T-cell (primary cell): Measurements from ENCODE around the gene CRABP2. TPM values are rescaled to one million over a fixed set of nuclear protein-coding genes. Genes with fewer than 3 reads are reported as not detected.

Source experiments
- ATAC-seq, 4 experiments: fragments of 200-7000 bp in 3 of 4; fragments of 150-1000 bp in 1 of 4; cut with Tn5 transposase; replicated peaks in 1 of 4; 1 replicate in 3 of 4; 2 replicates in 1 of 4; pipeline ENCODE4 v1.10.0; 2021; ENCODE audit warnings: moderate library complexity in 3 of 4, mild to moderate bottlenecking in 2 of 4, moderate number of reproducible peaks in 1 of 4
- CTCF ChIA-PET, 2 donors: fragments of 300-600 bp; sonication (Branson Sonifier 250); formaldehyde crosslinking; loops; one replicate each; lab custom pipeline; 2022; ENCODE audit warnings: antibody characterized with exemption in 2 of 2; lab: Charles Lee
- POLR2A ChIA-PET, 2 donors: fragments of 300-600 bp; sonication (Branson Sonifier 250); formaldehyde crosslinking; loops; one replicate each; lab custom pipeline; 2022; ENCODE audit warnings: antibody characterized with exemption in 2 of 2; lab: Charles Lee
- DNase-seq, 35 experiments: peaks; one replicate each; pipeline versions ENCODE4 v3.0.0 to v3.0.0-alpha.2; 2013 to 2023
- H3K27ac ChIP-seq: one replicate; pipeline ENCODE4 v1.5.1; 2013; ENCODE audit warnings: low read length
- H3K27me3 ChIP-seq, 2 experiments: replicated peaks in 1 of 2; 1 replicate in 1 of 2; 2 replicates in 1 of 2; pipeline versions ENCODE4 v1.6.1 to v1.7.0; 2013; ENCODE audit warnings: low read length in 1 of 2, mixed read lengths in 1 of 2; ENCODE audit not compliant: control insufficient read depth in 2 of 2, insufficient read depth in 2 of 2; ENCODE audit errors: extremely low read depth in 1 of 2
- H3K36me3 ChIP-seq, 2 donors: 1 replicate in 1 of 2; 2 replicates in 1 of 2; pipeline versions ENCODE4 v1.6.1 to v1.7.0; 2013; ENCODE audit warnings: low read length in 1 of 2; ENCODE audit not compliant: control insufficient read depth in 2 of 2, insufficient read depth in 1 of 2; ENCODE audit errors: extremely low read depth in 1 of 2
- H3K4me1 ChIP-seq, 2 experiments: 1 replicate in 1 of 2; 2 replicates in 1 of 2; pipeline versions ENCODE4 v1.6.1 to v1.7.0; 2013; ENCODE audit warnings: low read length in 2 of 2, mixed read lengths in 1 of 2; ENCODE audit not compliant: insufficient read depth in 2 of 2, control insufficient read depth in 1 of 2; ENCODE audit errors: extremely low read depth in 1 of 2
- H3K4me3 ChIP-seq, 2 donors: 1 replicate in 1 of 2; 2 replicates in 1 of 2; pipeline versions ENCODE4 v1.5.1 to v1.7.0; 2013; ENCODE audit warnings: mild to moderate bottlenecking in 2 of 2, low read length in 1 of 2, moderate library complexity in 1 of 2; ENCODE audit not compliant: control insufficient read depth in 1 of 2; ENCODE audit errors: extremely low read depth in 1 of 2
- H3K9me3 ChIP-seq: 2 replicates; pipeline ENCODE4 v1.7.0; 2013
- H3K27ac Mint-ChIP-seq, 2 donors: one replicate each; pipeline ENCODE4 v1.8.0; 2020 to 2021; ENCODE audit warnings: mild to moderate bottlenecking in 2 of 2, mixed read lengths in 2 of 2
- H3K27me3 Mint-ChIP-seq, 2 donors: one replicate each; pipeline ENCODE4 v1.8.0; 2021 to 2022; ENCODE audit warnings: mixed read lengths in 2 of 2
- H3K36me3 Mint-ChIP-seq: one replicate; pipeline ENCODE4 v1.8.0; 2021; ENCODE audit warnings: mixed read lengths
- H3K4me1 Mint-ChIP-seq, 3 donors: one replicate each; pipeline ENCODE4 v1.8.0; 2020 to 2022; ENCODE audit warnings: mixed read lengths in 3 of 3, mild to moderate bottlenecking in 1 of 3
- H3K4me3 Mint-ChIP-seq, 3 donors: one replicate each; pipeline ENCODE4 v1.8.0; 2020 to 2022; ENCODE audit warnings: mild to moderate bottlenecking in 3 of 3, mixed read lengths in 3 of 3, moderate library complexity in 3 of 3
- H3K9me3 Mint-ChIP-seq, 3 donors: one replicate each; pipeline ENCODE4 v1.8.0; 2020 to 2022; ENCODE audit warnings: mixed read lengths in 3 of 3
- WGBS: methylation state at CpG from one replicate; pipeline ENCODE4 v1.1.5; 2013; ENCODE audit warnings: missing lambda C conversion rate; ENCODE audit not compliant: insufficient coverage; 5-methylcytosine and 5-hydroxymethylcytosine counted together
- total RNA-seq, 35 experiments: library from RNA in 6 of 35; stranded (reverse) in 6 of 35; fragments of 120-200 nt in 1 of 35; gene quantifications; one replicate each; pipeline versions ENCODE4 v1.2.1 to v1.2.4 and lab custom pipeline; 2013 to 2026

CRABP2 gene
- total RNA-seq, 5 donors from 2014 or later (not counting 1 experiment from before 2014, with no cell fraction given): 0.76 to 3.6 (median 1.6) TPM

- DNase-seq: no peak
- no peak for ATAC-seq
- POLR2A ChIA-PET: no interaction called here
- no peaks in the 10 kb centered on the region for H3K27me3 Mint-ChIP-seq
- Histone ChIP-seq H3K27me3 (no peaks in the 10 kb centered on the region), H3K36me3 (peaks cover 14 to 26% of the 10 kb centered on the region in 2 donors), H3K27ac (no peak overlapping the region), H3K4me3 (no peak overlapping the region), H3K9me3 (no peaks in the 10 kb centered on the region), H3K4me1 (peaks cover 33 to 44% of the 10 kb centered on the region in 2 experiments)
- peak overlapping the region; percentile 16 to 50 for H3K27ac Mint-ChIP-seq
- peaks cover 0 to 3% (median 0%) of the 10 kb centered on the region in 3 donors for H3K9me3 Mint-ChIP-seq
- 98% methylated on average over 9 of the region's 14 CpGs for WGBS
- peaks cover 63 to 66% (median 64%) of the 10 kb centered on the region in 3 donors for H3K4me1 Mint-ChIP-seq
- CTCF ChIA-PET: interaction anchor here in 1 of 2 donors (1.5 kb wide), 1 partner anchor 18 kb away, joined by 3 read pairs; no protein-coding TSS in a partner anchor
- H3K36me3 Mint-ChIP-seq: peaks cover 33% of the 10 kb centered on the region
- no peak overlapping the region for H3K4me3 Mint-ChIP-seq
These were observed 38.3 kb upstream of the CRABP2 start for GRCh38 chr1:156743367-156744302.

- POLR2A ChIA-PET: interaction anchor here in 1 of 2 donors (0.6 kb wide), 1 partner anchor 54 kb away, joined by 3 read pairs; no protein-coding TSS in a partner anchor
- Mint-ChIP-seq H3K4me1 (peaks cover 59 to 62% (median 59%) of the 10 kb centered on the region in 3 donors), H3K36me3 (peaks cover 33% of the 10 kb centered on the region), H3K27me3 (no peaks in the 10 kb centered on the region), H3K4me3 (no peak overlapping the region), H3K9me3 (peaks cover 0 to 3% (median 0%) of the 10 kb centered on the region in 3 donors), H3K27ac (peak overlapping the region; percentile 39 to 43)
- Histone ChIP-seq H3K4me1 (peaks cover 25 to 36% of the 10 kb centered on the region in 2 experiments), H3K4me3 (no peak overlapping the region), H3K27me3 (no peaks in the 10 kb centered on the region), H3K9me3 (no peaks in the 10 kb centered on the region), H3K36me3 (peaks cover 16 to 26% of the 10 kb centered on the region in 2 donors), H3K27ac (no peak overlapping the region)
- CTCF ChIA-PET: interaction anchor here in 1 of 2 donors (1.5 kb wide), 1 partner anchor 17 kb away, joined by 3 read pairs; no protein-coding TSS in a partner anchor
- ATAC-seq (no peak), DNase-seq (no peak)
- WGBS: 100% methylated on average over 1 of the region's 4 CpGs
These were observed 37.4 kb upstream of the CRABP2 start for GRCh38 chr1:156742801-156743200.

DNA sequence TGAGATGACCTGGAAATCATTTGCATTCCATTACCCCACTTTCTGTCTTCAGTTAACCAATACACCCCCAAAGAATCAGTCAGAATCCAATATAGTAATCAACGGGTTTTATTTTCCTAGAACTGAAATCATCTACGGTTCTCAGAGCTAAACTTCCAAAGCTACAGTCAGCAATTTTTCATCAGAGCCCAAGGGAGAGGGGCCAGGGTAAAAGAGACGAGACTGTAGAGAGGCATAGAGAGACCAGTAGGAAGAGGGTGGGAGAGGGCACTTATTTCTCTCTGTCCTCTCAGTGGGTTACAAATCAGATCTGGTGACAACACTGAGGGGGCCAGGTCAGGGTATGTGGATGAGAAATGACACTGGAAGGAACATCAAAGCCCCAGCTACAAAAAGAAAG is 36.6 kb upstream of the CRABP2 start:
- Mint-ChIP-seq H3K9me3 (peaks cover 0 to 3% (median 0%) of the 10 kb centered on the region in 3 donors), H3K27ac (peak overlapping the region; percentile 98 to 99), H3K4me3 (peak overlapping the region in 2 of 3 donors; percentile 96 to 99), H3K36me3 (peaks cover 33% of the 10 kb centered on the region), H3K27me3 (no peaks in the 10 kb centered on the region), H3K4me1 (peaks cover 52 to 56% (median 52%) of the 10 kb centered on the region in 3 donors)
- Histone ChIP-seq H3K27me3 (no peaks in the 10 kb centered on the region), H3K4me1 (peaks cover 22 to 28% of the 10 kb centered on the region in 2 experiments), H3K36me3 (peaks cover 16 to 32% of the 10 kb centered on the region in 2 donors), H3K4me3 (no peak overlapping the region), H3K27ac (peak overlapping the region; percentile 89), H3K9me3 (no peaks in the 10 kb centered on the region)
- ATAC-seq (no peak), DNase-seq (no peak)
- WGBS: no CpG with 5 or more reads among the region's 3 CpGs
- ChIA-PET POLR2A (interaction anchor here (0.6 kb wide), 2 partner anchors 105 to 149 kb away, joined by 3 to 7 read pairs; no protein-coding TSS in a partner anchor), CTCF (interaction anchor here in 1 of 2 donors (0.5 to 1.9 kb wide), 2 partner anchors 9 to 15 kb away, joined by 6 to 43 read pairs; partner anchors contain the start of genes HDGF, ISG20L2 and METTL25B)

GRCh38 chr1:156741481-156741983 is 36.1 kb upstream of the CRABP2 start:
- Histone ChIP-seq H3K9me3 (no peaks in the 10 kb centered on the region), H3K4me1 (peaks cover 18 to 23% of the 10 kb centered on the region in 2 experiments), H3K4me3 (peak overlapping the region; percentile 25 to 29), H3K27ac (peak overlapping the region; percentile 89), H3K36me3 (peaks cover 16 to 36% of the 10 kb centered on the region in 2 donors), H3K27me3 (no peaks in the 10 kb centered on the region)
- Mint-ChIP-seq H3K4me3 (peak overlapping the region; percentile 96 to 99 (median 97)), H3K4me1 (peaks cover 48 to 51% (median 48%) of the 10 kb centered on the region in 3 donors), H3K27ac (peak overlapping the region; percentile 98 to 99), H3K36me3 (peaks cover 33% of the 10 kb centered on the region), H3K27me3 (no peaks in the 10 kb centered on the region), H3K9me3 (peaks cover 0 to 3% (median 0%) of the 10 kb centered on the region in 3 donors)
- no peak for DNase-seq
- CTCF ChIA-PET: interaction anchor here in 1 of 2 donors (0.5 to 1.9 kb wide), 8 partner anchors 10 to 459 kb away, joined by 3 to 43 read pairs (median 6); partner anchors contain the start of genes HDGF, ISG20L2, METTL25B and PRCC
- WGBS: 60% methylated on average over 1 of the region's 8 CpGs
- no peak for ATAC-seq
- POLR2A ChIA-PET: interaction anchor here (0.5 to 1.7 kb wide), 12 partner anchors 10 to 764 kb away, joined by 3 to 29 read pairs (median 6); partner anchors contain the start of genes ISG20L2 (in 2 of the 2), METTL25B (in 2 of the 2), HDGF (in 1 of the 2) and PRCC (in 1 of the 2)

GRCh38 chr1:156740741-156741480 is 35.5 kb upstream of the CRABP2 start, which contains the start of gene MRPL24:
MRPL24 (minus strand) TSS chr1:156741088; CDS start chr1:156738704, 2,384 bp downstream.
- no peaks in the 10 kb centered on the region for H3K27me3 ChIP-seq
- 0% methylated on average over 26 of the region's 38 CpGs for WGBS
- CTCF ChIA-PET: interaction anchor here in 1 of 2 donors (0.6 to 1.9 kb wide), 8 partner anchors 10 to 458 kb away, joined by 3 to 43 read pairs (median 6); partner anchors contain the start of genes CRABP2, HDGF, ISG20L2 and METTL25B
- POLR2A ChIA-PET: interaction anchor here (0.5 to 1.7 kb wide), 10 partner anchors 11 to 763 kb away, joined by 3 to 29 read pairs (median 6); partner anchors contain the start of genes ISG20L2 (in 2 of the 2), METTL25B (in 2 of the 2), HDGF (in 1 of the 2) and PRCC (in 1 of the 2)
- ATAC-seq (peak; percentile 89 to 93 (median 91)), DNase-seq (peak; percentile 85 to 99 (median 97))
- Mint-ChIP-seq H3K27me3 (no peaks in the 10 kb centered on the region), H3K4me1 (peaks cover 42 to 45% (median 42%) of the 10 kb centered on the region in 3 donors), H3K4me3 (peak within 1 kb of the TSS; percentile 96 to 99 (median 97)), H3K27ac (peak within 1 kb of the TSS; percentile 98 to 99), H3K36me3 (peaks cover 32% of the 10 kb centered on the region), H3K9me3 (peaks cover 0 to 3% (median 0%) of the 10 kb centered on the region in 3 donors)
- H3K4me3 ChIP-seq: peak within 1 kb of the TSS; percentile 58 to 70
- H3K4me1 ChIP-seq: peaks cover 13 to 17% of the 10 kb centered on the region in 2 experiments
- H3K9me3 ChIP-seq: no peaks in the 10 kb centered on the region
- H3K27ac ChIP-seq: peak within 1 kb of the TSS; percentile 89
- H3K36me3 ChIP-seq: peaks cover 16 to 40% of the 10 kb centered on the region in 2 donors
